ENCODE results near the gene MALRD1.

Gene MALRD1

GRCh38 chr10:19702215-19702614 lies 653.6 kb downstream of the MALRD1 start:
- no peak overlapping the region for H3K4me3 ChIP-seq (replicated peaks in 1 of 2; ENCODE audit: low read depth in 2 of 2, low read length in 2 of 2)
- DNase-seq (ENCODE audit: low read depth in 2 of 2): peak; percentile 62 to 65
- no peak for TF ChIP-seq CTCF (IDR thresholded peaks at IDR 0.05; ENCODE audit: low read depth, low read length)

GRCh38 chr10:19704544-19704943 lies 655.9 kb downstream of the MALRD1 start:
- TF ChIP-seq CTCF (IDR thresholded peaks at IDR 0.05; ENCODE audit: low read depth, low read length): no peak
- DNase-seq (ENCODE audit: low read depth in 2 of 2): no peak
- no peak overlapping the region for H3K4me3 ChIP-seq (replicated peaks in 1 of 2; ENCODE audit: low read depth in 2 of 2, low read length in 2 of 2)

GRCh38 chr10:19705250-19705649 lies 656.6 kb downstream of the MALRD1 start:
- no peak for DNase-seq (ENCODE audit: low read depth in 2 of 2)
- no peak overlapping the region for H3K4me3 ChIP-seq (replicated peaks in 1 of 2; ENCODE audit: low read depth in 2 of 2, low read length in 2 of 2)
- TF ChIP-seq CTCF (IDR thresholded peaks at IDR 0.05; ENCODE audit: low read depth, low read length): no peak

- TF ChIP-seq CTCF (IDR thresholded peaks at IDR 0.05; ENCODE audit: low read depth, low read length): no peak
- no peak for DNase-seq (ENCODE audit: low read depth in 2 of 2)
- H3K4me3 ChIP-seq (replicated peaks in 1 of 2; ENCODE audit: low read depth in 2 of 2, low read length in 2 of 2): no peak overlapping the region
These were observed 658.3 kb downstream of the MALRD1 start for GRCh38 chr10:19706904-19707303.

- H3K4me3 ChIP-seq (replicated peaks in 1 of 2; ENCODE audit: low read depth in 2 of 2, low read length in 2 of 2): no peak overlapping the region
- TF ChIP-seq CTCF (IDR thresholded peaks at IDR 0.05; ENCODE audit: low read depth, low read length): no peak
- DNase-seq (ENCODE audit: low read depth in 2 of 2): no peak
These were observed 658.8 kb downstream of the MALRD1 start for GRCh38 chr10:19707376-19707775.

GRCh38 chr10:19708031-19708430 lies 659.4 kb downstream of the MALRD1 start:
- H3K4me3 ChIP-seq (replicated peaks in 1 of 2; ENCODE audit: low read depth in 2 of 2, low read length in 2 of 2): no peak overlapping the region
- no peak for DNase-seq (ENCODE audit: low read depth in 2 of 2)
- no peak for TF ChIP-seq CTCF (IDR thresholded peaks at IDR 0.05; ENCODE audit: low read depth, low read length)

- TF ChIP-seq CTCF (IDR thresholded peaks at IDR 0.05; ENCODE audit: low read depth, low read length): no peak
- no peak for DNase-seq (ENCODE audit: low read depth in 2 of 2)
- H3K4me3 ChIP-seq (replicated peaks in 1 of 2; ENCODE audit: low read depth in 2 of 2, low read length in 2 of 2): no peak overlapping the region
These were observed 662.0 kb downstream of the MALRD1 start for GRCh38 chr10:19710600-19710999.
